Measurements from ENCODE around the gene JAG2.

JAG2 gene

DNA sequence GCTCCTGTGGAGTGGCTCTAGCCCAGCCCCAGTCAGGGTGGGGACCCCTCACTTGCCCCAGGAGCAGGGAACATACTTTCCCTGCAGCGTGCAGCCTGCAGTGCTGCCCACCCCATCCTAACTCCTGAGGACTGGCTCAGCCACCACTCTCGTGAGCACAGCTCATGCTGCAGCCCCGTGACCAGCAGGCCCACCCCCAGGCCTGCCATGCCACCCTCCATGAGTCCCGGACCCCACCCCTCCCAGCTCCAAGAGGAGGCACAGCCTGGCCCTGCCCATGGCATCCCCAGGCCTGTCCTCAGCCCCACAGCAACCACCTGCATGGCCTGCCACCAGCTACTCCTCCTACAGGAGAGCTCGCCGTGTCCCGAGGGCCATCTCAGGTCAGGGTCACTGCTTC lies 3.9 kb upstream of the JAG2 start:
- Histone ChIP-seq H3K27me3 (ENCODE audit: insufficient read depth, low read length) (peaks cover 20% of the 10 kb centered on the region), H4K12ac (ENCODE audit: low read depth, low read length) (no peak overlapping the region), H3K4me3 (ENCODE audit: low read depth, low read length) (no peak overlapping the region), H3K14ac (ENCODE audit: low read length) (no peak overlapping the region), H3K27ac (ENCODE audit: low read depth, low read length) (no peak overlapping the region), H3K79me1 (ENCODE audit: low read length) (no peaks in the 10 kb centered on the region), H3K4ac (ENCODE audit: low read depth, low read length) (no peak overlapping the region), H3K9me3 (ENCODE audit: insufficient read depth, low read depth, low read length) (no peaks in the 10 kb centered on the region), H3K36me3 (ENCODE audit: control insufficient read depth in 1 of 2, insufficient read depth in 2 of 2, low read length in 2 of 2) (no peaks in the 10 kb centered on the region), H2AFZ (ENCODE audit: insufficient read depth, low read length, poor library complexity) (no peak overlapping the region), H3K23ac (ENCODE audit: low read length) (no peak overlapping the region), H3K9ac (ENCODE audit: low read length) (no peak overlapping the region), H2BK120ac (ENCODE audit: insufficient read depth, low read length, poor library complexity) (no peak overlapping the region), H2AK5ac (ENCODE audit: low read length) (no peak overlapping the region), H4K8ac (ENCODE audit: low read depth, low read length) (no peak overlapping the region), H3K79me2 (ENCODE audit: control insufficient read depth, insufficient read depth, low read length, poor library complexity) (no peaks in the 10 kb centered on the region), H2BK12ac (ENCODE audit: low read length) (no peak overlapping the region), H4K91ac (ENCODE audit: low read depth, low read length) (no peak overlapping the region), H3K4me1 (ENCODE audit: control insufficient read depth in 1 of 2, insufficient read depth in 2 of 2, low read length in 2 of 2) (peaks cover 7% of the 10 kb centered on the region in 2 experiments), H3K18ac (ENCODE audit: low read length) (no peak overlapping the region), H2BK5ac (ENCODE audit: low read depth, low read length, poor library complexity) (no peak overlapping the region), H3K4me2 (ENCODE audit: low read length) (no peak overlapping the region)
- no peak for DNase-seq
- WGBS (ENCODE audit: extremely low coverage, insufficient coverage, insufficient read length) = no CpG with 5 or more reads among the region's 7 CpGs

DNA sequence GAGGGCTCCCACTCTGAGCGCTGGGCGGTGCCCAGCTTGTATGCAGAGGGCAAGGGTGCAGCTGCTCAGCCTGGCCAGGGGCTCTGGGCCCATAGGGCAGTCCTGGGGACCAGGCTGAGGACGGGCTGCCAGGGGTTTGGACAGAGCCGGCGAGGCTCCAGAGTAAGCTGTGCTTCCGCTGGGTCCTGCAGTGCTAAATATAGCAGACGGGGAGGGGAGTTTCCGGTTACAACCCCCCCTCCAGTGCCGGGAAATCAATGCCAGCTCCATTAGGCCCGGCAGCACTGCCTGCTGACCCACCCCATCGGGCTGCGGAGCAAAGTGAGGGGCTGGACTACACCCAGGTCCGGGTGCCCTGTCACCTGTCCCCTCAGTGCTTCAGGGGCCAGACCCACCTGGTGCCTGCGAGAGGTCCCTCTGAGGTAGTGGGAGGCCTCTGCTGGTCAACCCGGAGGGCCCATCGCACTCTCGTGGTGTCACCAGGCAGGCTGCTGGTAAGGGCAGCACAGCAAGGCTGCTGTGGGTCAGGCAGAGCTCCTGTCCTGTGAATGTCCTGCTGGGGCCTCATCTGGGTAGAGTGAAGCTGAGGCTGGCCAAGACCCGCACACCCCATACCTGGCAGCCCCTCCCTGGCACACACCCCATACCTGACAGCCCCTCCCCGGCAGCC lies 2.6 kb upstream of the JAG2 start:
- Histone ChIP-seq H2AK5ac (ENCODE audit: low read length) (no peak overlapping the region), H3K4me3 (ENCODE audit: low read depth, low read length) (no peak overlapping the region), H4K91ac (ENCODE audit: low read depth, low read length) (no peak overlapping the region), H2BK5ac (ENCODE audit: low read depth, low read length, poor library complexity) (no peak overlapping the region), H3K4ac (ENCODE audit: low read depth, low read length) (no peak overlapping the region), H3K79me2 (ENCODE audit: control insufficient read depth, insufficient read depth, low read length, poor library complexity) (no peaks in the 10 kb centered on the region), H2AFZ (ENCODE audit: insufficient read depth, low read length, poor library complexity) (no peak overlapping the region), H3K14ac (ENCODE audit: low read length) (no peak overlapping the region), H4K8ac (ENCODE audit: low read depth, low read length) (no peak overlapping the region), H3K27ac (ENCODE audit: low read depth, low read length) (no peak overlapping the region), H3K27me3 (ENCODE audit: insufficient read depth, low read length) (peaks cover 29% of the 10 kb centered on the region), H3K18ac (ENCODE audit: low read length) (no peak overlapping the region), H3K9ac (ENCODE audit: low read length) (no peak overlapping the region), H3K23ac (ENCODE audit: low read length) (no peak overlapping the region), H3K79me1 (ENCODE audit: low read length) (no peaks in the 10 kb centered on the region), H4K12ac (ENCODE audit: low read depth, low read length) (no peak overlapping the region), H3K4me1 (ENCODE audit: control insufficient read depth in 1 of 2, insufficient read depth in 2 of 2, low read length in 2 of 2) (peaks cover 7 to 8% of the 10 kb centered on the region in 2 experiments), H3K36me3 (ENCODE audit: control insufficient read depth in 1 of 2, insufficient read depth in 2 of 2, low read length in 2 of 2) (no peaks in the 10 kb centered on the region), H2BK12ac (ENCODE audit: low read length) (no peak overlapping the region), H2BK120ac (ENCODE audit: insufficient read depth, low read length, poor library complexity) (no peak overlapping the region), H3K9me3 (ENCODE audit: insufficient read depth, low read depth, low read length) (peaks cover 3% of the 10 kb centered on the region), H3K4me2 (ENCODE audit: low read length) (no peak overlapping the region)
- no CpG with 5 or more reads among the region's 19 CpGs for WGBS (ENCODE audit: extremely low coverage, insufficient coverage, insufficient read length)
- DNase-seq = peak; percentile 82 to 84

DNA sequence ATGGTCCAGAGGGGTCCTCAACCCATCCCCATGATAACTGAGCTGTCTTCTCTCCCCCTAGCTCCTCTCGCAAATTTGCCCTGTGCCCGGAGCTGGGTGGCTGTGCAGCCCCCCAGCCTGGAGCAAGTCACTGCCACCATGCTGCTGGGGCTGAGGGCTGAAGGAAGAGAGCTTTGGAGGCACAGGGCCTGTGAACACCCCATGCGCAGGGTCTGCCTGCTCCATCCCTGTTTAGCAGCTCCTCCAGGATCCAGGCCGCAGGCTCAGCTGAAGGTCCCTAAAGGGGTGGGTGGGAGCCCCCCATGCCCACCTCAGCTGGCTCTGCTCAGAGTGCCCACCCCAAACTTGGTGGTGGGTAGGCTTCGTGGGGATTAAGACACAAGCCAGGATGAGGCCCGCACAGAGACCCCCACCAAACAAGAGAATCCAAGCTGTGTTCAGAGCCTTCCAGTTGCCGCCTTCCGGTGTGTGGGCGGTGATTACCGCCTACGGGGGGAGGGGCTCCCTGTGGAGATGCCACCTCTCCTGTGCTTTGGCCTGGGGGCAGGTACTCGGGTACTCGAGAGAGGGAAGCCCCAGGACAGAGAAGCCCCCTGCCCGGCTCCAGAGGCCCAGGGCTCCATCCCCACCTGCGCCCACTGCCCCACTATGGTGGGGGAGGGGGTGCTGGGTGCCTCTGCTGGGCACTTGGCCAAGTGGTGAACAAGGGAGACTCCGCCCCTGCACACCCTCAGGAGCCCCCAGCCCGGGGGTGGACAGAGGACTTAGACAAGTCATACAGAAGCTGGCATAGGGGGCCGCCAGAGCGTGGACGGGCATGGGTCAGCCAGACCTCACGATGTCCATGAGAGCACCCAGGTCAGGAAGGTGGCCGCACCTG lies 1.4 kb upstream of the JAG2 start:
- no peaks in the 10 kb centered on the region for H3K36me3 ChIP-seq (ENCODE audit: control insufficient read depth in 1 of 2, insufficient read depth in 2 of 2, low read length in 2 of 2)
- no CpG with 5 or more reads among the region's 22 CpGs for WGBS (ENCODE audit: extremely low coverage, insufficient coverage, insufficient read length)
- no peak overlapping the region for H4K8ac ChIP-seq (ENCODE audit: low read depth, low read length)
- no peak overlapping the region for H3K4ac ChIP-seq (ENCODE audit: low read depth, low read length)
- peaks cover 29% of the 10 kb centered on the region for H3K27me3 ChIP-seq (ENCODE audit: insufficient read depth, low read length)
- no peak overlapping the region for H3K18ac ChIP-seq (ENCODE audit: low read length)
- no peak overlapping the region for H3K4me3 ChIP-seq (ENCODE audit: low read depth, low read length)
- no peak overlapping the region for H3K4me2 ChIP-seq (ENCODE audit: low read length)
- no peak overlapping the region for H3K27ac ChIP-seq (ENCODE audit: low read depth, low read length)
- no peak overlapping the region for H2AK5ac ChIP-seq (ENCODE audit: low read length)
- DNase-seq = no peak
- H4K12ac ChIP-seq (ENCODE audit: low read depth, low read length) = no peak overlapping the region
- no peak overlapping the region for H3K9ac ChIP-seq (ENCODE audit: low read length)
- H4K91ac ChIP-seq (ENCODE audit: low read depth, low read length) = no peak overlapping the region
- H3K23ac ChIP-seq (ENCODE audit: low read length) = no peak overlapping the region
- H2BK5ac ChIP-seq (ENCODE audit: low read depth, low read length, poor library complexity) = no peak overlapping the region
- H3K79me1 ChIP-seq (ENCODE audit: low read length) = no peaks in the 10 kb centered on the region
- H2BK120ac ChIP-seq (ENCODE audit: insufficient read depth, low read length, poor library complexity) = no peak overlapping the region
- peaks cover 7% of the 10 kb centered on the region for H3K9me3 ChIP-seq (ENCODE audit: insufficient read depth, low read depth, low read length)
- no peak overlapping the region for H3K14ac ChIP-seq (ENCODE audit: low read length)
- peaks cover 7 to 8% of the 10 kb centered on the region in 2 experiments for H3K4me1 ChIP-seq (ENCODE audit: control insufficient read depth in 1 of 2, insufficient read depth in 2 of 2, low read length in 2 of 2)
- no peak overlapping the region for H2BK12ac ChIP-seq (ENCODE audit: low read length)
- no peaks in the 10 kb centered on the region for H3K79me2 ChIP-seq (ENCODE audit: control insufficient read depth, insufficient read depth, low read length, poor library complexity)
- H2AFZ ChIP-seq (ENCODE audit: insufficient read depth, low read length, poor library complexity) = no peak overlapping the region

DNA sequence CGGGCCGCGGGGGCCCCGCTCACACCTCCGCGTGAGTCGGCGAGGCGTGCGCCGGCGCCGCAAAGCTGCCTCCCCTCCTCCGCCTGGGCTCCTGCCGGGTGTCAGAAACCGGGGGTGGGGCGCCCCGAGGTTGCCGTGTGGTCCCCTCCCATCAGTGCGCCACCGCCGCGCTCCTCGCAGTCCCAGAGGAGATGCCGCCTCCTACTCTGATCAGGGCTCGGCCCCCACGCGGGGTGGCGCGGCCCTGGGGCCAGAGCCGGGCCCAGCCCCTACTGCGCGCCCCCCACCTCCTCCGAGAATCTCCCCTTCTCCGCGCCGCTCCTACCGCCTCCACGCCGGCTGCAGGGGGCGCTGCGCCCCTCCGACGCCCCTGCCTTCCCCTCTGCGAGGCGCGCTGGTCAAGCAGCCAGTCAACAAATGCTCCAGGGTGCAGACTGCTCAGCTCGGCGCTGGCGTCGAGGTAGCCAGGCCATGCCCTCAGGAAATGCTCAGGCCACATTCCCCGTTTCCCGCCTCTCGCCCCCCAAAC lies 467 bp upstream of the JAG2 start:
- H2BK120ac ChIP-seq (ENCODE audit: insufficient read depth, low read length, poor library complexity) = no peak overlapping the region
- H3K4me2 ChIP-seq (ENCODE audit: low read length) = peak overlapping the region; percentile 65
- no peak overlapping the region for H2AK5ac ChIP-seq (ENCODE audit: low read length)
- WGBS (ENCODE audit: extremely low coverage, insufficient coverage, insufficient read length) = no CpG with 5 or more reads among the region's 54 CpGs
- H3K27ac ChIP-seq (ENCODE audit: low read depth, low read length) = no peak overlapping the region
- H3K4me3 ChIP-seq (ENCODE audit: low read depth, low read length) = no peak overlapping the region
- no peak overlapping the region for H2BK5ac ChIP-seq (ENCODE audit: low read depth, low read length, poor library complexity)
- H4K12ac ChIP-seq (ENCODE audit: low read depth, low read length) = no peak overlapping the region
- H3K9me3 ChIP-seq (ENCODE audit: insufficient read depth, low read depth, low read length) = peaks cover 8% of the 10 kb centered on the region
- peaks cover 7 to 8% of the 10 kb centered on the region in 2 experiments for H3K4me1 ChIP-seq (ENCODE audit: control insufficient read depth in 1 of 2, insufficient read depth in 2 of 2, low read length in 2 of 2)
- H3K79me2 ChIP-seq (ENCODE audit: control insufficient read depth, insufficient read depth, low read length, poor library complexity) = no peaks in the 10 kb centered on the region
- H3K9ac ChIP-seq (ENCODE audit: low read length) = no peak overlapping the region
- no peak overlapping the region for H3K18ac ChIP-seq (ENCODE audit: low read length)
- no peak overlapping the region for H3K23ac ChIP-seq (ENCODE audit: low read length)
- H3K36me3 ChIP-seq (ENCODE audit: control insufficient read depth in 1 of 2, insufficient read depth in 2 of 2, low read length in 2 of 2) = no peaks in the 10 kb centered on the region
- H4K91ac ChIP-seq (ENCODE audit: low read depth, low read length) = no peak overlapping the region
- H3K27me3 ChIP-seq (ENCODE audit: insufficient read depth, low read length) = peaks cover 29% of the 10 kb centered on the region
- no peaks in the 10 kb centered on the region for H3K79me1 ChIP-seq (ENCODE audit: low read length)
- no peak overlapping the region for H3K14ac ChIP-seq (ENCODE audit: low read length)
- H2AFZ ChIP-seq (ENCODE audit: insufficient read depth, low read length, poor library complexity) = no peak overlapping the region
- peak in 1 of 2 donors; percentile 24 for DNase-seq
- H4K8ac ChIP-seq (ENCODE audit: low read depth, low read length) = no peak overlapping the region
- H2BK12ac ChIP-seq (ENCODE audit: low read length) = no peak overlapping the region
- no peak overlapping the region for H3K4ac ChIP-seq (ENCODE audit: low read depth, low read length)

All from trophoblast cell (in vitro differentiated cells and primary cell).